A549 (cell line): Measurements from ENCODE around the gene MBOAT2. TPM values are rescaled to one million over a fixed set of nuclear protein-coding genes. Genes with fewer than 3 reads are reported as not detected.

ENCODE experiments used
- ATAC-seq, 2 experiments: fragments of 200-7000 bp in 1 of 2; fragments of >200 bp in 1 of 2; cut with Nextera tagmentation in 1 of 2; cut with Tn5 transposase in 1 of 2; 3 replicates each; pipeline versions ENCODE4 v1.8.0 to v1.9.1; 2018 to 2020; ENCODE audit warnings: mild to moderate bottlenecking in 1 of 2, moderate library complexity in 1 of 2
- CTCF ChIA-PET: fragments of 300-600 bp; sonication (Branson Sonifier 250); formaldehyde crosslinking; extraction: SDS; loops from one replicate; lab custom pipeline; 2021; ENCODE audit warnings: antibody characterized with exemption, inconsistent platforms; lab: Yijun Ruan, JAX
- POLR2A ChIA-PET: fragments of 350-600 bp; formaldehyde crosslinking; extraction: SDS; loops from one replicate; lab custom pipeline; 2021; ENCODE audit warnings: antibody characterized with exemption, inconsistent platforms; lab: Yijun Ruan, JAX
- DNase-seq, 2 experiments: peaks; one replicate each; pipeline versions ENCODE4 v3.0.0 to v3.0.0-alpha.2; 2011 to 2016; ENCODE audit warnings: low read depth in 1 of 2, low spot score in 1 of 2
- FAIRE-seq: peaks from 2 replicates; lab custom pipeline; 2011; peaks lifted over from hg19 to GRCh38; lab: Jason Lieb, UNC
- H3K27ac ChIP-seq, 2 experiments: fragments of >200 bp; sonication (Bioruptor Twin); formaldehyde crosslinking; 3 replicates each; pipeline ENCODE4 v1.5.1; 2016 to 2017
- H3K4me1 ChIP-seq: fragments of >200 bp; sonication (Bioruptor Twin); formaldehyde crosslinking; 3 replicates; pipeline ENCODE4 v1.6.1; 2016
- H3K4me2 ChIP-seq: fragments of >200 bp; sonication (Bioruptor Twin); formaldehyde crosslinking; 3 replicates; pipeline ENCODE4 v1.6.1; 2016
- H3K4me3 ChIP-seq: fragments of >200 bp; sonication (Bioruptor Twin); formaldehyde crosslinking; 3 replicates; pipeline ENCODE4 v1.5.1; 2016
- H3K9me3 ChIP-seq: fragments of >200 bp; sonication (Bioruptor Twin); formaldehyde crosslinking; 3 replicates; pipeline ENCODE4 v1.6.1; 2016
- ATOH8 ChIP-seq: fragments of 250-450 bp; sonication (Bioruptor Pico); IDR thresholded peaks from 2 replicates; pipeline ENCODE4 v1.5.0; 2020; ENCODE audit warnings: low read depth, mild to moderate bottlenecking, moderate library complexity
- CBX8 ChIP-seq: fragments of 200-600 bp; sonication (generic); IDR thresholded peaks from 2 replicates; pipeline ENCODE4 v1.6.1; 2016
- CEBPB ChIP-seq, 2 experiments: fragments of >200 bp in 1 of 2; sonication (Bioruptor Twin) in 1 of 2; formaldehyde crosslinking in 1 of 2; IDR thresholded peaks; 2 replicates each; pipeline ENCODE4 v1.6.1; 2012 to 2016
- CHD2 ChIP-seq: fragments of 150-350 bp; IDR thresholded peaks from 2 replicates; pipeline ENCODE4 v1.6.1; 2014; ENCODE audit warnings: low read length; ENCODE audit not compliant: partially characterized antibody
- CTCF ChIP-seq: fragments of >200 bp; sonication (Bioruptor Twin); formaldehyde crosslinking; IDR thresholded peaks from 3 replicates; pipeline ENCODE4 v1.5.1; 2016
- ELK1 ChIP-seq: fragments of 150-350 bp; IDR thresholded peaks from 2 replicates; pipeline ENCODE4 v1.6.1; 2014; ENCODE audit warnings: low read depth, mild to moderate bottlenecking, low read length
- EP300 ChIP-seq, 2 experiments: fragments of >200 bp; sonication (Bioruptor Twin); formaldehyde crosslinking; IDR thresholded peaks; 2 replicates in 1 of 2; 3 replicates in 1 of 2; pipeline ENCODE4 v1.6.1; 2016 to 2017
- FOSB ChIP-seq: fragments of 250-450 bp; sonication (Bioruptor Pico); IDR thresholded peaks from 2 replicates; pipeline ENCODE4 v1.5.0; 2020; ENCODE audit warnings: mild to moderate bottlenecking, moderate library complexity
- HDAC2 ChIP-seq: fragments of 200-600 bp; sonication (generic); IDR thresholded peaks from 2 replicates; pipeline ENCODE4 v1.6.1; 2016
- HES2 ChIP-seq: fragments of >200 bp; sonication (Bioruptor Twin); formaldehyde crosslinking; IDR thresholded peaks from 2 replicates; pipeline ENCODE4 v1.6.1; 2016
- HEYL ChIP-seq: fragments of 250-450 bp; sonication (Bioruptor Pico); IDR thresholded peaks from 2 replicates; pipeline ENCODE4 v1.8.0; 2021; ENCODE audit warnings: mild to moderate bottlenecking, moderate library complexity
- JUN ChIP-seq, 2 experiments: fragments of >200 bp; sonication (Bioruptor Twin); formaldehyde crosslinking; IDR thresholded peaks; 2 replicates in 1 of 2; 3 replicates in 1 of 2; pipeline ENCODE4 v1.6.1; 2016 to 2017
- KDM5A ChIP-seq: fragments of 200-600 bp; sonication (generic); IDR thresholded peaks from 2 replicates; pipeline ENCODE4 v1.6.1; 2016; ENCODE audit warnings: antibody characterized with exemption, mild to moderate bottlenecking
- NPAS2 ChIP-seq: fragments of 250-450 bp; sonication (Bioruptor Pico); IDR thresholded peaks from 2 replicates; pipeline ENCODE4 v1.8.0; 2022; ENCODE audit warnings: mild to moderate bottlenecking, moderate library complexity, borderline replicate concordance
- PBX3 ChIP-seq: IDR thresholded peaks from 2 replicates; pipeline ENCODE4 v1.6.1; 2012
- POLR2AphosphoS2 ChIP-seq: conservative IDR thresholded peaks from 2 replicates; pipeline ENCODE4 v1.6.1; 2012; ENCODE audit warnings: low read length, improper control_type of control experiment, inconsistent platforms
- RAD21 ChIP-seq, 2 experiments: fragments of >200 bp in 1 of 2; sonication (Bioruptor Twin) in 1 of 2; formaldehyde crosslinking in 1 of 2; IDR thresholded peaks in 1 of 2; conservative IDR thresholded peaks in 1 of 2; 2 replicates in 1 of 2; 3 replicates in 1 of 2; pipeline ENCODE4 v1.6.1; 2012 to 2018; ENCODE audit warnings: inconsistent platforms in 1 of 2
- RARB ChIP-seq: fragments of 250-450 bp; sonication (Bioruptor Pico); IDR thresholded peaks from 2 replicates; pipeline ENCODE4 v1.8.0; 2021; ENCODE audit warnings: mild to moderate bottlenecking, moderate library complexity
- REST ChIP-seq: fragments of 200-600 bp; sonication (generic); IDR thresholded peaks from 2 replicates; pipeline ENCODE4 v1.6.1; 2016; ENCODE audit warnings: antibody characterized with exemption, mild to moderate bottlenecking, moderate library complexity
- RFX5 ChIP-seq: fragments of 450-650 bp; IDR thresholded peaks from 2 replicates; pipeline ENCODE4 v1.7.1; 2014; ENCODE audit warnings: antibody characterized with exemption, mild to moderate bottlenecking, moderate library complexity
- RNF2 ChIP-seq: fragments of 200-600 bp; sonication (generic); IDR thresholded peaks from 2 replicates; pipeline ENCODE4 v1.6.1; 2016; ENCODE audit warnings: low read depth, mild to moderate bottlenecking, antibody characterized with exemption, moderate library complexity, borderline replicate concordance
- SREBF2 ChIP-seq: fragments of 450-650 bp; IDR thresholded peaks from 2 replicates; pipeline ENCODE4 v1.6.1; 2014; ENCODE audit warnings: mild to moderate bottlenecking, moderate library complexity
- TP53 ChIP-seq: fragments of 250-450 bp; sonication (Bioruptor Pico); IDR thresholded peaks from 2 replicates; pipeline ENCODE4 v1.5.0; 2021; ENCODE audit warnings: mild to moderate bottlenecking, moderate library complexity
- USF2 ChIP-seq: fragments of 450-650 bp; IDR thresholded peaks from 2 replicates; pipeline ENCODE4 v1.6.1; 2014; ENCODE audit warnings: antibody characterized with exemption
- ZSCAN20 ChIP-seq: fragments of 250-450 bp; sonication (Bioruptor Pico); IDR thresholded peaks from 2 replicates; pipeline ENCODE4 v1.8.0; 2022; ENCODE audit warnings: mild to moderate bottlenecking, moderate library complexity
- WGBS: methylation state at CpG from one replicate; pipeline ENCODE4 v1.1.6; 2017; ENCODE audit errors: missing lambda C conversion rate; 5-methylcytosine and 5-hydroxymethylcytosine counted together
- polyA plus RNA-seq, 4 experiments: library from polyadenylated mRNA; depleted of rRNA in 3 of 4; stranded (reverse); fragments of >200 nt; fragmentation: RNase III in 1 of 4; extraction: RNeasy Plus Mini Kit Qiagen cat#74134 plus additional on column Dnase treatment in 1 of 4; gene quantifications; 2 replicates in 3 of 4; 3 replicates in 1 of 4; pipeline ENCODE4 v1.2.3, GENCODE V29; 2011 to 2017

Gene MBOAT2
- polyA plus RNA-seq, 2 of the 4 experiments (the other 2 are of a cell fraction) = 33.1 to 33.3 TPM

GRCh38 chr2:8987410-8987809 lies 16.1 kb downstream of the MBOAT2 start:
- POLR2A ChIA-PET = no interaction called here
- WGBS = 82% methylated on average over 3 of the region's 3 CpGs
- peaks cover 22% of the 10 kb centered on the region for H3K4me1 ChIP-seq
- DNase-seq = no peak
- H3K27ac ChIP-seq = no peak overlapping the region
- TF ChIP-seq ELK1 (no peak), REST (no peak), EP300 (IDR thresholded peaks at IDR 0.05) (no peak), FOSB (CRISPR knock-in tag) (no peak), HEYL (CRISPR knock-in tag) (no peak)
- no peak overlapping the region for H3K4me2 ChIP-seq
- CTCF ChIA-PET = interaction anchor here (1.4 kb wide), 1 partner anchor 114 kb away, joined by 3 read pairs; no protein-coding TSS in a partner anchor
- no peak for FAIRE-seq
- no peak for ATAC-seq
- H3K9me3 ChIP-seq = no peaks in the 10 kb centered on the region
- no peak overlapping the region for H3K4me3 ChIP-seq

- FAIRE-seq (no peak), DNase-seq (peak in 1 of 2 experiments; percentile 46), ATAC-seq (peak; percentile 53 to 90; a peak in 4 of 6 replicates)
- WGBS = 91% methylated on average over 11 of the region's 11 CpGs
- Histone ChIP-seq H3K9me3 (no peaks in the 10 kb centered on the region), H3K27ac (no peak overlapping the region), H3K4me1 (peaks cover 22% of the 10 kb centered on the region), H3K4me3 (no peak overlapping the region), H3K4me2 (no peak overlapping the region)
- ChIA-PET POLR2A (no interaction called here), CTCF (interaction anchor here (0.6 to 1.4 kb wide), 2 partner anchors 113 to 1423 kb away, joined by 3 read pairs; no protein-coding TSS in a partner anchor)
- no peak for TF ChIP-seq RNF2
- no peak for TF ChIP-seq HES2
- TF ChIP-seq SREBF2 = no peak
- no peak for TF ChIP-seq RFX5
- no peak for TF ChIP-seq RARB (CRISPR knock-in tag)
- no peak for TF ChIP-seq HDAC2
- TF ChIP-seq TP53 (CRISPR knock-in tag) = no peak
- TF ChIP-seq KDM5A = no peak
- no peak for TF ChIP-seq CBX8
- no peak for TF ChIP-seq JUN (IDR thresholded peaks at IDR 0.05)
- TF ChIP-seq USF2 = no peak
- no peak for TF ChIP-seq POLR2AphosphoS2
- TF ChIP-seq ZSCAN20 (CRISPR knock-in tag) = no peak
- no peak for TF ChIP-seq CEBPB (IDR thresholded peaks at IDR 0.05)
- TF ChIP-seq CHD2 = no peak
- TF ChIP-seq NPAS2 = no peak
- peak; percentile 22; the same call in 2 of the 3 replicates for TF ChIP-seq CTCF
- no peak for TF ChIP-seq PBX3
- TF ChIP-seq RAD21 (conservative IDR thresholded peaks at IDR 0.05 in 1 of 2, IDR thresholded peaks at IDR 0.05 in 1 of 2) = peak in 1 of 2 experiments; percentile 64; a peak in 3 of 5 replicates
- no peak for TF ChIP-seq ATOH8
These were observed 17.0 kb downstream of the MBOAT2 start for GRCh38 chr2:8986327-8986976.
